Dermis microvascular lymphatic vessel endothelial cell (primary cell): Measurements from ENCODE around the gene MAP6D1. TPM values are rescaled to one million over a fixed set of nuclear protein-coding genes. Genes with fewer than 3 reads are reported as not detected.
A peak's percentile ranks its signal among the peaks of the same experiment; 100 is the strongest.

ENCODE experiments used
- DNase-seq, 2 donors: peaks; one replicate each; pipeline versions ENCODE4 v3.0.0 to v3.0.0-alpha.2; 2010; ENCODE audit warnings: low read depth in 2 of 2
- total RNA-seq: library from RNA; depleted of rRNA; stranded (reverse); fragments of >200 nt; gene quantifications from 2 replicates; pipeline ENCODE4 v1.2.1, GENCODE V29; 2014

The MAP6D1 gene
- 0.51 and 0.89 TPM in 2 replicates for total RNA-seq

DNA sequence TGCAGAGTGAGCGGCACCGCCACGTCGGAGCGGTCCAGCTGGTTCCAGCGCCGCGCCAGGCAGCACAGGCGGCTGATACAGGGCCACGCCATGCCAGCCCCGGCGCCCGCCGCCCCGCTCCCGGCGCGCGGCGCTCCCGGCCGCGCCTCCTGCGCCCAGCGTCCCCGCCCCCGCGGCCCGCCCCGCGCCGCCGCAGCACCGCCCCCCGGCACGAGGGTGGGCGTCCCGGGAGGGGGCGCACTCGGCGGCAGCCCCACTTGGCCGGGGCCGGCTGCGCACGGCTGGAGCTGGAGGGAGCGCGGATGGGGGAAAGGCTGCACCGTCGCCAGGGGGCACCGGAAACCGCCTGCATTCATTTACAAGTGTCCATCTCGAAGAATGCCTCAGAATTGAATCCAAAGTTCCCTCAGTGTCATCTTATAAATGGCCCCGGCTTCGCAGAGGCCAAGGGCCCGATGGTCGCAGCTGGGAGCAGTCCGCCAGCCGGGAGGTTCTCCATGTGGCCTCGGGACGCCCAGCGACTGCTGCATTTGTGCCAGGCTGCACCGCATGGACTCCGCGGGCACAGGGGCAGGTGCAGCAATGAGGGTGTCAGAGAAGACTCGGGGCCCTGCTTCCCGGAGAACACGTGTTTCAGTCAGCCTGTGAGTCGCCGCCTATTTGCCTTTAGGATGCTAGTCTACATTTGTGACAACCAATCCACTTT is at the start of gene MAP6D1:
Gene MAP6D1, minus strand, starts transcription at position 122 of the 706 bp plus-strand sequence. Its CDS starts 30 bp downstream, at position 92.
- DNase-seq, result peak in 1 of 2 donors; percentile 50

- no peak for DNase-seq
Measured at GRCh38 chr3:183873914-183874313, 48.5 kb upstream of the MAP6D1 start.

- DNase-seq, result no peak
Measured at GRCh38 chr3:183871541-183871940, 46.2 kb upstream of the MAP6D1 start.

DNA sequence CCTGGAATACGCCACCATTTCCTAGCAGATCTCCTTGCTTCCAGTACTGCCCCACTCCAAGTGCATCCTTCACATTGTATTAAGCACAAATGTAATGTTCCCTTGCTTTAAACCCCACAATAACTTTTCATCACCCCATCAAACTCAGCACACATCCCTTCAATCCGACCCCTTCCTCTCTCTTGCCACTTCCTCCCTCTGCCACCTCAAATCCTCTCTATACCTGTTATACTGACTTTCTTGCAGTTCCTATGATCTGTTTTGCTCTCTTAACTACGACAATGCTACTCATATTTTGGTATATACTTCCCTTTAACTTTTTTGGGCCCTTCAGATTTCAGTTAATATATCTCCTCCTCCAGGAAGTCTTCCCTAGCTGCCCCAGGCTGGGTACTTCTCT is 45.2 kb upstream of the MAP6D1 start:
- DNase-seq, result no peak

DNA sequence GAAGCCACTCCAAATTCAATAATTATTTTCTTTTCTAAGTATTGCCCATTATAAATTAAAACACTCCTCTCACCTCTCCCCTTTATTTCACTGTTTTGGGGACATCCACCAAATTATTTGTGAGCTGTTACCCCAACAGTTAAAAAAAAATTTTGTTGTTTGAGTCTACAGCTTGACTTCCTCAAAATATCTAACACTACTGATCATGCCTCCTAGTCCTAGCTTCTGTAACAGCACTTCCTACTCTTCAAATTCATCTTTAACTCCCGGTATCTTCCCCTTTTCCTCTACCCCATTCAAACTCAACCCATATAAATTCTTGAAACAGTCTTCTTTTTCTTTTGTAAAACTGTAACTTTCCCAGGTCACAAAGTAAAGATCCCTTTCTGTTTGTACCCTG is 43.4 kb upstream of the MAP6D1 start:
- no peak for DNase-seq

DNA sequence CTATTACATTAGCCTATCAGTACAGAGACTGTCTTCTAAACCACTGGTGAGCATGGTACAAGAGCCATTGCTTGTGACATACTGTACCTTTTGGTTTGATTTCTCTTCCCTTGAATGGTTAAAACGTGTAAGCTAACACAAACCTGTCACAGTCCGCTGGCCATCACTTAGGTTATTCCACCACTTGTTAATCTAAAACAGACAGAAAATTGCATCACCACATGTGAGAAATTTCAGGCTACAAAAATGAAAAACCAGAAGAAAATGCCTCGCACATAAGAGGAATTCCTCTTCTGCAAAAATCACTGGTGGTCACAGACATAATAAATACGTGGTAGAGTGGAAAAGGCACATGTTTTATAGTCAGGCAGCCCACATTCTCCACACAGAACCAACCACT is 37.2 kb upstream of the MAP6D1 start:
- no peak for DNase-seq

GRCh38 chr3:183857863-183858262 is 32.5 kb upstream of the MAP6D1 start:
- no peak for DNase-seq

- DNase-seq, result no peak
Measured at GRCh38 chr3:183854318-183855035, 29.1 kb upstream of the MAP6D1 start.

- DNase-seq, result no peak
Measured at GRCh38 chr3:183845608-183846288, 20.4 kb upstream of the MAP6D1 start.

GRCh38 chr3:183845090-183845489 is 19.7 kb upstream of the MAP6D1 start:
- DNase-seq, result no peak

DNA sequence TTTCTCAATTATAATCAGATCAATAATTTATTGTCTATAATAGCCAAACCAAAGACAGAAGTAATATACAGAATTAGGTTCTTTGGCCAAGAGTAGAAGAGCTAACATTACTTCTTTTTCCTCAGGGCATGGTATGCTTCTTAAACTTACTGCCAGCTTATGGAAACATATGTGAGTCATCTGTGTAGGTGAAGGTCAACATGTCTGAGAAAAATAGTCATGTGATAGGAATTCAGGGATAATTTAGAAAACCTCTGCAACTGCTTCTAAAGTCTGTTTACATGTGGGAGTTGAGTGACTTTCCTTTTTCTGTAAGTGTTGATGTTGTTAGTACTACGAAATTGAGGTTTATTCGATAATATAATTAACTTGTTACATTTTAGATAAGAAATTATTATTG is 19.2 kb upstream of the MAP6D1 start:
- DNase-seq, result peak in 1 of 2 donors; percentile 69

DNA sequence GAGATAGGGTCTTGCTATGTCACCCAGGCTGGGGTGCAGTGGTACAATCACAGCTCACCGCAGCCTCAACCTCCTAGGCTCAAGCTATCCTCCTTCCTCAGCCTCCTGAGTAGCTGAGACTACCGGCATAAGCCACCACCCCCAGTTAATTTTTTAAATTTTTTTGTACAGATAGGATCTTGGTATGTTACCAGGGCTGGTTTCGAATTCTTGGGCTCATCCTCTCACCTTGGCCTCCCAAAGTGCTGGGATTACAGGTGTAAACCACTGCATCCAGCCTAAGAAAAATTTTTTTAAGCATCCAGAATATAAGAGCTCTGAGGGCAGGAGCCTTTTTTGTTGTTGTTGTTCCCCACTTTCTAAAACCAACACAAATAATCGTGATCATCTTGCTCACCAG is 14.4 kb upstream of the MAP6D1 start:
- DNase-seq, result no peak

DNA sequence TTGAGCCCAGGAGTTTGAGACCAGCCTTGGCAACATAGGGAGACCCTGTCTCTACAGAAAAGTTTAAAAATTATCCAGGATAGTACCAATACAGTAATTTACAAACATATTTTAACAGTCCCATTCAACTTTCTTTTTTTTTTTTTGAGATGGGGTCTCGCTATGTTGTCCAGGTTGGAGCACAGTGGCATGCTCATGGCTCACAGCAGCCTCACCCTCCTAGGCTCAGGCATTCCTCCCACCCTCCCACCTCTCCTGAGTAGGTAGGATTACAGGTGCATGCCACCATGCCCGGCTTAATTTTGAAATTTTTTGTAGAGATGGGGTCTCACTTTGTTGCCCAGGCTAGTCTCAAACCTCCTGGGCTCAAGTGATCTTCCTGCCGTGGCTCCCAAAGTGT is 12.5 kb upstream of the MAP6D1 start:
- DNase-seq, result no peak

GRCh38 chr3:183837390-183837789 is 12.0 kb upstream of the MAP6D1 start:
- DNase-seq, result no peak

DNA sequence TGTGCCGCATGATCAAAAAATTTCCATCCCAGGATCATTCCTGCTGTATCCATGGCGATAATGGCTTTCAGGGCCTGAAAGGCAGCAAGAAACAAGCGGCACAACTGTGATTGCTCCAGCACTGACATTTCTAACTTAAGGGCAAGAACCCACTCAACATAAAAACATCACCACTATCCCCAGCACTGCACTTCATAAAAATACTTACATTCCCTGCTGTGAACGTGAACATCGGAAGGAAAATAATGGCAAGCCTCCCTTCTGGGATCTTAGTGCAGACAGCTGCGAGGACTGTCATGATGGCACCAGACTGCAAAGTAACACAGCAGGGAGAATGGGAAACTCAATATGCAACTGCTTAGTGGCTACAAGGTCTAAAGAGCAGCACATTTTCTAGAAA is 8.1 kb upstream of the MAP6D1 start:
- no peak for DNase-seq

DNA sequence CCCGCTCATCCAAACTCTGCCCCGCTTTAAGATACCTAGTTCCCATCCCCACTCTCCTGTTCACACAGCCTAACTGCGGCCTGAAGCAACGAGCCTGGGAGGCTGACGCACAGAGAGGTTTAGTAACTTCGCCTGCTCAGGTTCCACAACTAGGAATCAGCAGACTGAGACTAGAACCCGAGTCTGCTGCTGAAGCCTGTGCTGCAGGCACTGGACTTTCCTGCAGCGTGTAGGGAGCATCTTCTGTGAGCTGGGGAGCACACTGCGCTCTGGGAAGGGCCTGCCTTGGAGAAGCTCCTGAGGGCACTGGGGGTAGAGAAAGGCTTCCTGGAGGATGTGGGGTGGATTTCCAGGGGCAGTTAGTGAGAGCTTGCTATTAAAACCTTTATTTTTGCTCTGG is 4.8 kb upstream of the MAP6D1 start:
- no peak for DNase-seq

GRCh38 chr3:183829466-183829865 is 4.1 kb upstream of the MAP6D1 start:
- no peak for DNase-seq

- DNase-seq, result no peak
Measured at GRCh38 chr3:183828538-183828870, 3.1 kb upstream of the MAP6D1 start.

GRCh38 chr3:183827809-183828537 is 2.6 kb upstream of the MAP6D1 start:
- no peak for DNase-seq

DNA sequence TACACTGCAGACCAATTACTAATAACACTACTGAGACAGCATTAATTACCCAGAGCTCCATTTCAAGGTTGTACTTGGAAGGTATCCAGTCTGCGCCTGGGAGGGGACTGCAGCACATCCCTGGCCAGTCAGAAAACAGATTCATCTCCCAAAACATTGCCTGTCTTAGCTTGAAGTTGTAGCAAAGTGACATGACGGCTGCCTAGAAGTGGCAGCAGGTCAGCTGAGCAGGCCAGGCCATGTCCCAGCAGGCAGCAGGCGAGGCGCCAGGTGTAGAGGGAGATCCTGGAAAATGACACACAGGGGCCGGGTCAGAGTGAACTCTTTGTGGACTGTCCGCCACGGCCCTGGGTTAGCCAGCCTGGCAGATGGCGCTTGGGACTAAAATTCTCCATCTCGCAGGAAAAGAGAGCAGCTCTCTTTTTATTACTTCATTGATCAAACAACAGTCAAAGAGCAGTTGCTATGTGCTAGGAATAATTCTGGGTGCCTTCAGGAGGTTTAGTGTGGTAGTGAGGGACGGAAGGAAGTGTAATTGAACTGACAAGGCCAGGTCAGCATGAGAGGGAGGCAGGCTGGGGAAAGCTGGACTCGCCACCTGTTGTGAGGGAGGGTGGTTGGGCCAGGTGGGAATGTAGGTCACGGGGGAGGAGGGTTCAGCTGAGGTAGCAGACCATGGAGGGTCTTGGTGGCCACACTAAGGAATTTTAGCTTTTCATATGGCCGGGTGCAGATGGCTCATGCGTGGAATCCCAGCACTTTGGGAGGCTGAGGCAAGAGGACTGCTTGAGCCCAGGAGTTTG is 1.3 kb upstream of the MAP6D1 start:
- DNase-seq, result no peak

- DNase-seq, result peak in 1 of 2 donors; percentile 8
Measured at GRCh38 chr3:183824761-183825455, 469 bp downstream of the MAP6D1 start.
